IMR-90 (cell line): ENCODE data around the gene GCFC2.

Source experiments
- CTCF ChIP-seq: conservative IDR thresholded peaks from 2 replicates; pipeline ENCODE4 v1.5.1; 2012; ENCODE audit warnings: mild to moderate bottlenecking, low read depth, low read length, improper control_type of control experiment
- FOS ChIP-seq: fragments of 150-350 bp; IDR thresholded peaks from 2 replicates; pipeline ENCODE4 v1.6.1; 2016; ENCODE audit warnings: low read depth, low read length
- SMC3 ChIP-seq: fragments of 150-350 bp; IDR thresholded peaks from 2 replicates; pipeline ENCODE4 v1.6.1; 2016; ENCODE audit warnings: low read depth, mild to moderate bottlenecking, antibody characterized with exemption, low read length, moderate library complexity

GRCh38 chr2:75637568-75637967 is 73.1 kb downstream of the GCFC2 start:
- TF ChIP-seq SMC3: no peak
- no peak for TF ChIP-seq FOS
- no peak for TF ChIP-seq CTCF
